ENCODE results near the gene KRTAP5-11.
A peak's percentile ranks its signal among the peaks of the same experiment; 100 is the strongest.
"Not testable (repeated sequence)": the region's sequence is repeated elsewhere in the genome, so short reads cannot be mapped to it uniquely, and the experiment has no call there.

The KRTAP5-11 gene, protein sequence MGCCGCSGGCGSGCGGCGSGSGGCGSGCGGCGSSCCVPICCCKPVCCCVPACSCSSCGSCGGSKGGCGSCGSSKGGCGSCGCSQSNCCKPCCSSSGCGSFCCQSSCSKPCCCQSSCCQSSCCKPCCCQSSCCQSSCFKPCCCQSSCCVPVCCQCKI

DNA sequence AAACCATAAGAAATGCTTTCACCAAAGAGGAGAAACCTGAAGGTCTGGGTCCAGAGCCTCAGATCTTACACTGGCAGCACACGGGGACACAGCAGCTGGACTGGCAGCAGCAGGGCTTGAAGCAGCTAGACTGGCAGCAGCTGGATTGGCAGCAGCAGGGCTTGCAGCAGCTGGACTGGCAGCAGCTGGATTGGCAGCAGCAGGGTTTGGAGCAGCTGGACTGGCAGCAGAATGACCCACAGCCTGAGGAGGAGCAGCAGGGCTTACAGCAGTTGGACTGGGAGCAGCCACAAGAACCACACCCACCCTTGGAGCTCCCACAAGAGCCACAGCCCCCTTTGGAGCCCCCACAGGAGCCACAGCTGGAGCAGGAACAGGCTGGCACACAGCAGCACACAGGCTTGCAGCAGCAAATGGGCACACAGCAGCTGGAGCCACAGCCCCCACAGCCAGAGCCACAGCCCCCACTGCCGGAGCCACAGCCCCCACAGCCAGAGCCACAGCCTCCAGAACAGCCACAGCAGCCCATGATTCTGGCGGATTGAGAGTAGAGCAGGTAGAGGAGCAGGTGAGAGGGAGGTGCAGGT lies at the start of gene KRTAP5-11:
TSS of gene KRTAP5-11 (minus strand) at position 567 of the 587 bp plus-strand sequence. CDS start at position 529, 38 bp downstream.
- no peak for FAIRE-seq

DNA sequence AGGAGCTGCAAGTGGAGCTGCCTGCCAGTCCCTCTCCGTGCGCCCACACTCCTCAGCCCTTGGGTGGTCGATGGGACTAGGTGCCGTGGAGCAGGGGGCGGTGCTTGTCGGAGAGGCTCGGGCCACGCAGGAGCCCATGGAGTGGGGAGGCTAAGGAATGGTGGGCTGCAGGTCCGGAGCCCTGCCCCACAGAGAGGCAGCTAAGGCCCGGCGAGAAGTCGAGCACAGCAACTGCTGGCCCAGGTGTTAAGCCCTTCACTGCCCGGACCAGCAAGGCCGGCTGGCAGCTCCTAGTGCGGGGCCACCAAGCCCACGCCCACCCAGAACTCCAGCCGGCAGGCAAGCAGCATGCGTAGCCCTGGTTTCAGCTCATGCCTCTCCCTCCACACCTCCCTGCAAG lies 48.9 kb upstream of the KRTAP5-11 start:
- not testable (repeated sequence) for FAIRE-seq; DNase-seq (ENCODE audit: low spot score)

More for the DNA sequence above, at the start of gene KRTAP5-11:
- no peak for DNase-seq (ENCODE audit: low spot score)

DNA sequence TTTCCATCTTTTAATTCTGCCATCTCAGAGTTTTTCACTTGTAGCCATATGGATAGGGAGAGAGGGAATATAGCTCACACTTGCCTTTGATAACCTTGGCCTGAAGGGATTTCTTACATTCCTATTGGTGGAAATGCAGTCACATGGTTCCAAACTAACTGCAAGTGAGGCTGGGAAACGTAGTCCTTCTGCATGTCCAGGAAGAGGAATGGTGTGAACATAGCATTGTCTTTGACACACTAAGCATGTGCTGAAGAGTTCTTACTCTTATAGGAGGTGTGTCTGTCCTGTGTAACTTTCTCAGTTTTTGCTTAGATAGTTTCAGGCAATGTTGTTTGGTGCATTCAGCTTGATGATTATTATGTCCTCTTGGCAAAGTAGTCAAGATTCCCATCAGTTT lies 47.4 kb upstream of the KRTAP5-11 start:
- not testable (repeated sequence) for FAIRE-seq; DNase-seq (ENCODE audit: low spot score)

DNA sequence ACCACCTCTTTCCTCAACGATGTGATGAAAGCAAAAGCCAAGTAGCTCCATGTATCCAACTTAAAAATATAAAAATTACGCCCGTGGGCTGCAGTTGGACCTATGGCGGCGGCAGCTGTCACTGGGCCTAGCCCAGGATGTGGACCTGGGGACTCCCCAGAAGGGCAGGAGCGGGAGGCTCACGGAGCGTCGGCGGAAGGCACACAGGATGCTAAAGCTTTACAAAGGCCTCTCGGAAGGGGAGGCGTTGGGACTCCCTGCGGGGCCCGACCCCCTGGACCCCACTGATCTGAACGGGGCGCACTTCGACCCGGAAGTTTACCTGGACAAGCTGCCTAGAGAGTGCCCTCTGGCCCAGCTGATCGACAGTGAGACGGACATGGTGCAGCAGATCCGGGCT lies 46.3 kb upstream of the KRTAP5-11 start:
- FAIRE-seq; DNase-seq (ENCODE audit: low spot score): not testable (repeated sequence)

DNA sequence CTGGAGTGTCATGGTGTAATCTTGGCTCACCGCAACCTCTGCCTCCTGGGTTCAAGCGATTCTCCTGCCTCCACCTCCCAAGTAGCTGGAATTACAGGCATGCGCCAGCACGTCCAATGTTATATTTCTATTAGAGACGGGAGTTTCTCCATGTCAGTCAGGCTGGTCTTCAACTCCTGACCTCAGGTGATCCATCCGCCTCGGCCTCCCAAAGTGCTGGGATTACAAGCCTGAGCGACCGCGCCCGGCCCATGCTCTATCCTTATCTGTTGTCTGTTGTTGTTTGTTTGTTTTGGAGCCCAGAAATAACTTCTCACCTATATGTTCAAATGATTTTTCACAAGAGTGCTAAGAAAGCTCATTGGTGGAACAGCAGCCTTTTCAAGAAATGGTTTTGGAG lies 40.6 kb upstream of the KRTAP5-11 start:
- DNase-seq (ENCODE audit: low spot score); FAIRE-seq: not testable (repeated sequence)

DNA sequence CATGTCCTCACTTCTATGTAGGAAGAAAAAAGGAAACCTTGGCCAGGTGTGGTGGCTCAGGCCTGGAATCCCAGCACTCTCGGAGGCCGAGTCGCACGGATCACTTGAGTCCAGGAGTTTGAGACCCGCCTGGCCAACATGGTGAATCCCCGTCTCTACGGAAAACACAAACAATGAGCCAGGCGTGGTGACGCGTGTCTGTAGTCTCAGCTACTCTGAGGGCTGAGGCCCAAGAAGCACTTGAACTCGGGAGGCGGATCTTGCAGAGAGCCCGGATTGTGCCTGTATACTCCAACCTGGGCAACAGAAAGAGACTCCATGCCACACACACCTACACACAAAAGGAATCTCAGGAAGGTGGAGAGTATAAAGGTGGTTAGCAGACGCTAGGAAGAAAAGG lies 39.9 kb upstream of the KRTAP5-11 start:
- FAIRE-seq, result not testable (repeated sequence)

DNA sequence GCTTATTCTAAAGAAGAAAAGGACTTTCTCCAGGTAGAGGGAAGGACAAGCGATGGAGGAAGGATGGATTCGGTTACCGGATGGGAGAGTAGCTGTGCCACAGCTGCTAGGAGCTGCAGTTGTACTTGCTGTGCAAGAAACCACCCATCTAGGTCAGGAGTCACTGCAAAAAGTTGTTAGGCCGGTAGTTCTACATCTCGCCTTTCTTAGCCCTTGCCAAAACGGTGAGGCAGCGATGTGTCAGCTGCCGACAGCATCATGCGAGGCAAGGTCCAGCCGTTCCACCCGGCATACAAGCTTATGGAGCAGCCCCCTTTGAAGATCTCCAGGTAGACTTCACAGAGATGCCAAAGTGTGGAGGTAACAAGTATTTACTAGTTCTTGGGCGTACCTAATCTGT lies 32.3 kb upstream of the KRTAP5-11 start:
- DNase-seq (ENCODE audit: low spot score), result not testable (repeated sequence)

More for the DNA sequence above, 39.9 kb upstream of the KRTAP5-11 start:
- DNase-seq (ENCODE audit: low spot score), result not testable (repeated sequence)

DNA sequence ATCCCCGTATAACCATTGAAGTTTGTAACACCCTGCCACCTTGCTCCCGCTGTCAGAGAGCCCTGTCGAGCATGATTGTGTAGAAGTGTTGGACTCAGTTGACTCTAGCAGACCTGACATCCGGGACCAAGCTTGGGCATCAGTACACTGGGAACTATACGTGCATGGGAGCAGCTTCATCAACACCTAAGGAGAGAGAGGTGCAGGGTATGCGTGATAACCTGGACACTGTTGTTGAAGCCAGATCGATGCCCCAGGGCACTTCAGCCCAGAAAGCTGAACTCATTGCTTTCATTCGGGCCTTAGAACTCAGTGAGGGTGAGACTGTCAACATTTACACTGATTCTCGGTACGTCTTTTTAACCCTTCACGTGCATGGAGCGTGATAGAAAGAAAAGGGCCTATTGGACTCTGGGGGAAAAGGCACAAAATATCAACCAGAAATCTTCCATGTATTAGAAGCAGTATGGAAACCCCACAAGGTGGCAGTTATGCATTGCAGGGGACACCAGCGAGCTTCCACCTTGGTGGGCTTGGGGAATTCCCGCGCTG lies 31.8 kb upstream of the KRTAP5-11 start:
- FAIRE-seq; DNase-seq (ENCODE audit: low spot score): not testable (repeated sequence)

More for the DNA sequence above, 32.3 kb upstream of the KRTAP5-11 start:
- FAIRE-seq, result not testable (repeated sequence)

DNA sequence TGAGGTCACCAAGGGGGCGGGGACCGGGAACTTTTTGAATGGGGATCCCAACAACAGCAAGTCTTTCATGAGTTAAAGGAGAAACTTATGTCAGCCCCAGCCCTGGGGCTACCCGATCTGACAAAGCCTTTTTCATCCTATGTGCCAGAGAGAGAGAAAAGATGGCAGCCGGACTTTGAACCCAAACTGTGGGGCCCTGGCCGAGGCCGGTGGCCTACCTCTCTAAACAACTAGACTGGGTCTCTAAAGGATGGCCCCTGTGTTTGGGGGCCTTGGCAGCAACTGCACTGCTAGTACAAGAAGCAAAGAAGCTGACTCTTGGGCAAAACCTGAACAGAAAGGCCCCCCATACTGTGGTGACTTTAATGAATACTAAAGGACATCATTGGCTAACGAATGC lies 31.3 kb upstream of the KRTAP5-11 start:
- FAIRE-seq; DNase-seq (ENCODE audit: low spot score): not testable (repeated sequence)

DNA sequence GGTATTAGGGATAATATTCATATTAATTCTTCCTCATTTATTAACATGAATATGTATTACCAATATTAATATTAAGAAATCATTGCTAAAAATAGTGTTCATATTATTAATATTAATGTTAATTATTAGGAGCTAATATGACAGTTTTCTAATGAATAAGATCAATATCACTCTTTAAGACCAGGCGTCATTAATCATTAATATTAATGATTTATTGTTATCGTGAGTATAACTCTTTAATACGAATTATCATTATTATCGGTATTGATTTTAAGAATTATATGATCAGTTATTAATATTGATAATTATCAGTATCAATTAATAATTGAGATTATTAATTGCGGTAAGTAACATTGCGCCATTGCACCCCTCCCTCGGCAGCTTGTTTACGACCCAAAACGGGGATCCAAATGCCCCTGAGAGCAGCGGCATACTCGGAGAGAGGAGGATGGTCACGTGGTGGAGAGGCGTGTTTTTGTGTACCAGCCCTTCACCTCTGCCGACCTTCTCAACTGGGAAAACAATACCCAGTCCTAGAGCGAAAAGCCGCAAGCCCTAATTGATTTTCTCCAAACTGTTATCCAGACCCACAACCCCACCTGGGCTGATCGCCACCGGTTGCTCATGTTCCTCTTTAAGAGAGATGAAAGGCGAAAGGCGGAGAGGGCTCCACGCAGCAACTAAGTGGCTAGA lies 28.7 kb upstream of the KRTAP5-11 start:
- not testable (repeated sequence) for DNase-seq (ENCODE audit: low spot score); FAIRE-seq

DNA sequence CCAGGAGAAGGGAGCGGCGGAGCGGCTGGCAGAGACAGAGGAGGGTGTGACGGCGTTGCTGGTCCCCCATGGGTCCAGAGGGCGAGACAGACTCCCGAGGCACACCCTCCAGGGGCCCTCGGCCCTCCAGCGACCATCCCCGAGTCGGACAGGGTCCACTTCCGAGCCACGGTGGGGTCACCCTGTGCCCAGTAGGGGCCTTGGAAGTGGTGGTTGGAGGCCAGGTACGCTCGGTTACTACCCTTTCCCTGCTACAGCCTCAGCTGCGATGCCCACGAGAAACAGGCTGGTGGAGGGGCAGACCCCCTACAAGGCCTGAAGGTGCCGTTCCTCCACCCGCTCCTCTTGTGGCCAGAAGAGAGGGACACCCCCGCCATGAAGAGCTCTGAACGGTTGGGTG lies 25.6 kb upstream of the KRTAP5-11 start:
- DNase-seq (ENCODE audit: low spot score); FAIRE-seq: not testable (repeated sequence)

DNA sequence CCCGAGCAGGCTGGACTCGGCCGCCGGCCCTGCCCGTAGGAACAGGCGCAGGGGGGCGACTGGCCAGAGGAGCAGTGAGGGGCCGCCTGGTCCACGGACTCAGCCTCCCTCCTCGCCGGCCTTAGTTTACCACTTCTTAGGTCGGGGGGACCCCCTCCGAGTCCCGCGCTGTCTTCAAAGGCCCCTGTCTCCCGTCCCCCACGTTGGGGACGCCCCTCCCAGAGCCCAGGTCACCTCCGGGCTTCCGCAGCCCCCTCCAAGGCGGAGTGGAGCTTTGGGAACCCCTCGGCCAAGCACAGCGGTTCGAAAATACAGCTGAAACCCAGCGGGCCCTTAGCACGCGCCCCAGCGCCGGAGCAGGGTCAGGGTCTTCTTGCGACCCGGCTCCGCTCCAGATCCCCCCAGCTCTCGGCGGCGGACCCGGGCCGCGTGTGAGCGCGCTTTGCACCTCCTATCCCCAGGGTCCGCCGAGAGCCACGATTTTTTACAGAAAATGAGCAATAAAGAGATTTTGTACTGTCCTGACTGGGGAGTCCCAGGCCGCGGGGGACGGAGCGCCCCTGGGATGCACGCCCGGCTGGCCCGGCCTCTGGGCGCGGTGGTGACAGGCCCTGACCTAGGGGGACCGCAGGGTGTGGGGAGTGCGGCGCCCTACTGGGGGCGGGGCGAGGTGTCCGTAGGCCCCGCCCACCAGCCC lies 25.0 kb upstream of the KRTAP5-11 start:
- FAIRE-seq; DNase-seq (ENCODE audit: low spot score): not testable (repeated sequence)

DNA sequence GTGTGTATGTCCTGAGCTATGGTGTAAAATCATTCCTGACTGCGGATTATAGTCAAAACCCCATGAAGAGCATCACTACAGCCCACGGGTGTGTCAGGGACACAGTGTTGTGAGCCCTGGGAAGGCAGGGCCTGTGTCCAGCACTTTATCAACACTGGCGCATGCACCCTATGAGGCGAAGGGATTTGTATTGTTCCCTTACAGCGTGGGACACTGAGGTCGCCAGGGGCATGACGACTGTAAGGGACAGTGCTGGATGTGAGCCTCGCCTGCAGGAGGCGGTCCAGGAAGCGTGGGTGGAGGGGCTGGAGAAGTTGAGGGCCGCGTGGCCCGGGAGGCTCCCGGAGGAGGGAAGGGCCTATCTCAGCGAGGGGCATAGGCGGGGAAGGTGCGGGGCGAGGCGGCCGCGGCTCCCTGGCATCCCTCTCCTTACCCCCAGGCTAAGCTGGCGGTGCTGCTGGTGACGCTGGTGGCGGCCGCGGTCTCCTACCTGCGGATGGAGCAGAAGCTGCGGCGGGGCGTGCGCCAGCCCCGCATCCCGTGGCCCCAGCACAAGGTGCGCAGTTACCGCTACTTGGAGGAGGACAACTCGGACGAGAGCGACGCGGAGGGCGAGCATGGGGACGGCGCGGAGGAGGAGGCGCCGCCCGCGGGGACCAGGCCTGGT lies 24.3 kb upstream of the KRTAP5-11 start:
- not testable (repeated sequence) for FAIRE-seq; DNase-seq (ENCODE audit: low spot score)

DNA sequence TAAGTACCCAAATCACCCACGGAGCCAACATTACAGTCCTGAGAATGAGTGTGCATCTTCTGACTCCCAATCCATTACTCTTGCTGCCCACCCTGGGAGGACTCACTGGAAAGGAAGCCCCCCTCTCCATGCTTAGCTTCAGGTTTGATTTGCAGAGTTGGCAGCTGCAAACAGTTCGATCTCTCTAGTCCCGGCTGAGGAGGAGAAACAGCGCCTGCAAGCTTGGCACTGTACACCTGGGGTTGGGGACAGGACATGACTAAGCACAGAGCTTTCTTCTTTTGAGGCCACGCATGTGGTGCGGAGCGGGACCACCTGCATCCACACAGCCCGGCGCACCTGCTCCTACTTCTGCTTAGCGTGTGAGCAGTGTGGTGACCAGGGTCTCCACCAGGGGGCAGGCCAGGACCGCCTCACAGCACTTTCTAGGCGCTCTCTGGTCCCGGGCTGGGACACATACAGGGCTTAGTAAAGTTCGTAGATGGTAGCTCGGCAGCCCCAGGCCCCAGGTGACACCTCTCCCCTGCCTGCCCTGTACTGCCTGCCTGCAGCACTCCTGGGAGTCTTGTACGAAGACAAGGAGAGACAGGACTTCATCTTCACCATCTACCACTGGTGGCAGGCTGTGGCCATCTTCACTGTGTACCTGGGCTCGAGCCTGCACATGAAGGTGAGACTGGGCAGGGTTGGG lies 22.3 kb upstream of the KRTAP5-11 start:
- FAIRE-seq, result peak; percentile 63
- not testable (repeated sequence) for DNase-seq (ENCODE audit: low spot score)

DNA sequence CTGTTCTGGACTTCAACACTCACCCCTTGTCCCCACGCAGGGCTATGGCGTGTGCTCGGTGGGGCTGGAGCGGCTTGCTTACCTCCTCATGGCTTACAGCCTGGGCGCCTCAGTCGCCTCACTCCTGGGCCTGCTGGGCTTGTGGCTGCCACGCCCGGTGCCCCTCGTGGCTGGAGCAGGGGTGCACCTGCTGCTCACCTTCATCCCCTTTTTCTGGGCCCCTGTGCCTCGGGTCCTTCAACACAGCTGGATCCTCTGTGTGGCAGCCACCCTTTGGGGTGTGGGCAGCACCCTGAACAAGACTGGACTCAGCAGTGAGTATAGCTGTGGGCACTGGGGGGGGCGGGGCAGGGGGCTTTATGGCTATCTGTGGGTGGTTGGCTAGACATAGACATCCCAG lies 20.5 kb upstream of the KRTAP5-11 start:
- not testable (repeated sequence) for FAIRE-seq; DNase-seq (ENCODE audit: low spot score)

DNA sequence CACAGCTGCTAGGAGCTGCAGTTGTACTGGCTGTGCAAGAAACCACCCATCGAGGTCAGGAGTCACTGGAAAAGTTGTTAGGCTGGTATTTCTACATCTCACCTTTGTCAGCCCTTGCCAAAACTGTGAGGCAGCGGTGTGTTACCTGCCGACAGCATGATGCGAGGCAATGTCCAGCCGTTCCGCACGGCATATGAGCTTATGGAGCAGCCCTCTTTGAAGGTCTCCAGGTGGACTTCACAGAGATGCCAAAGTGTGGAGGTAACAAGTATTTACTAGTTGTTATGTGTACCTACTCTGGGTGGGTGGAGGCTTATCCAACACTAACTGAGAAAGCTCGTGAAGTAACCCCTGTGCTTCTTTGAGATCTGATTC lies 6.9 kb upstream of the KRTAP5-11 start:
- FAIRE-seq; DNase-seq (ENCODE audit: low spot score): not testable (repeated sequence)

DNA sequence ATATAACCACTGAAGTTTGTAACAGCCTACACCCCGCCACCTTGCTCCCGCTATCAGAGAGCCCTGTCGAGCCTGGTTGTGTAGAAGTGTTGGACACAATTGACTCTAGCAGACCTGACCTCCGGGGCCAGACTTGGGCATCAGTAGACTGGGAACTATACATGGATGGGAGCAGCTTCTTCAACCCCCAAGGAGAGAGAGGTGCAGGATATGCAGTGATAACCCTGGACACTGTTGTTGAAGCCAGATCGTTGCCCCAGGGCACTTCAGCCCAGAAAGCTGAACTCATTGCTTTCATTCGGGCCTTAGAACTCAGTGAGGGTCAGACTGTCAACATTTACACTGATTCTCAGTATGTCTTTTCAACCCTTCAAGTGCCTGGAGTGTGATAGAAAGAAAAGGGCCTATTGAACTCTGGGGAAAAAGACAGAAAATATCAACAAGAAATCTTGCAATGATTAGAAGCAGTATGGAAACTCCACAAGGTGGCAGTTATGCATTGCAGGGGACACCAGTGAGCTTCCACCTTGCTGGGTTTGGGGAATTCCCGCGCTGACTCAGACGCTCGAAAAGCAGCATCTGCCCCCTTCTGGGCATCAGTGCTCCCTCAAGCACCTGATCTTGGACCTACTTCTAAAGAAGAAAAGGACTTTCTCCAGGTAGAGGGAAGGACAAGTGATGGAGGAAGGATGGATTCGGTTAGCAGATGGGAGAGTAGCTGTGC lies 6.3 kb upstream of the KRTAP5-11 start:
- not testable (repeated sequence) for FAIRE-seq; DNase-seq (ENCODE audit: low spot score)

DNA sequence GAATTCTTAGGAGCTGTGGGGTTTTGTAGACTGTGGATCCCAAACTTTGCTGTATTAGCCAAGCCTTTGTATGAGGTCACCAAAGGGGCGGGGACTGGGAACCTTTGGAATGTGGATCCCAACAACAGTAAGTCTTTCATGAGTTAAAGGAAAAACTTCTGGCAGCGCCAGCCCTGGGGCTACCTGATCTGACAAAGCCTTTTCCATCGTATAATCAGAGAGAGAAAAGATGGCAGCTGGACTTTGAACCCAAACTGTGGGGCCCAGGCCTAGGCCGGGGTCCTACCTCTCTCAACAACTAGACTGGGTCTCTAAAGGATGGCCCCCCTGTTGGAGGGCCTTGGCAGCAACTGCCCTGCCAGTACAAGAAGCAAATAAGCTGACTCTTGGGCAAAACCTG lies 5.6 kb upstream of the KRTAP5-11 start:
- FAIRE-seq; DNase-seq (ENCODE audit: low spot score): not testable (repeated sequence)

DNA sequence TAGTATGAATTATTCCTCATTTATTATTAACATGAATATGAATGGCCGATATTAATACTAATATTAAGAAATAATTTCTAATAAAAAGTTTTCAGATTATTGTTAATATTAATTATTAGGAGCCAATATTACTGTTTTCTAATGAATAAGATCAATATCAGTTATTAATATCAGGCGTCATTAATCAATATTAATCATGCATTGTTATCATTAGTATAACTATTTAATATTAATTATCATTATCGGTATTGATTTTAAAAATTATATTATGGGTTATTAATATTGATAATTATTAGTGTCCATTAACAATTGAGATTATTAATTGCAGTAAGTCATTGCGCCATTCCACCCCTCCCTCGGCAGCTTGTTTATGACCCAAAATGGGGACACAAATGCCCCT lies 3.0 kb upstream of the KRTAP5-11 start:
- DNase-seq (ENCODE audit: low spot score); FAIRE-seq: not testable (repeated sequence)

All from urothelium cell line (cell line).